ENCODE measurements around the gene SPAAR.
A peak's percentile ranks its signal among the peaks of the same experiment; 100 is the strongest.
"Not testable (repeated sequence)": the region's sequence is repeated elsewhere in the genome, so short reads cannot be mapped to it uniquely, and the experiment has no call there.

SPAAR gene

GRCh38 chr9:35923927-35924763 lies 14.9 kb downstream of the SPAAR start:
- no peak for DNase-seq

GRCh38 chr9:35928591-35929452 lies 19.5 kb downstream of the SPAAR start:
- no peak for DNase-seq

- DNase-seq, result no peak
Observed at GRCh38 chr9:35929453-35929718, 20.1 kb downstream of the SPAAR start.

GRCh38 chr9:35930521-35930920 lies 21.2 kb downstream of the SPAAR start:
- no peak for DNase-seq

- no peak for DNase-seq
Observed at GRCh38 chr9:35930989-35931388, 21.7 kb downstream of the SPAAR start.

GRCh38 chr9:35932735-35933134 lies 23.4 kb downstream of the SPAAR start:
- DNase-seq, result no peak

- no peak for DNase-seq
Observed at GRCh38 chr9:35933550-35934067, 24.3 kb downstream of the SPAAR start.

GRCh38 chr9:35934069-35934468 lies 24.8 kb downstream of the SPAAR start:
- not testable (repeated sequence) for DNase-seq

GRCh38 chr9:35935261-35935660 lies 26.0 kb downstream of the SPAAR start:
- DNase-seq, result no peak

- no peak for DNase-seq
Observed at GRCh38 chr9:35935755-35936509, 26.6 kb downstream of the SPAAR start.

GRCh38 chr9:35937227-35937626 lies 27.9 kb downstream of the SPAAR start:
- no peak for DNase-seq

- DNase-seq, result no peak
Observed at GRCh38 chr9:35938474-35939356, 29.4 kb downstream of the SPAAR start.

- no peak for DNase-seq
Observed at GRCh38 chr9:35939679-35940250, 30.5 kb downstream of the SPAAR start.

- DNase-seq, result no peak
Observed at GRCh38 chr9:35940458-35941407, 31.4 kb downstream of the SPAAR start.

- no peak for DNase-seq
Observed at GRCh38 chr9:35942286-35942685, 33.0 kb downstream of the SPAAR start.

- DNase-seq, result no peak
Observed at GRCh38 chr9:35944173-35944572, 34.9 kb downstream of the SPAAR start.

- no peak for DNase-seq
Observed at GRCh38 chr9:35944841-35945240, 35.6 kb downstream of the SPAAR start.

GRCh38 chr9:35945341-35946018 lies 36.2 kb downstream of the SPAAR start:
- peak in 3 of 4 experiments; percentile 15 to 65 (median 37) for DNase-seq

- DNase-seq, result no peak
Observed at GRCh38 chr9:35948451-35948850, 39.2 kb downstream of the SPAAR start.

GRCh38 chr9:35948901-35949318 lies 39.6 kb downstream of the SPAAR start:
- DNase-seq, result no peak
